DMS53 (cell line): Measurements from ENCODE around the gene PTPRM.
A peak's percentile ranks its signal among the peaks of the same experiment; 100 is the strongest.
"Not testable (repeated sequence)": the region's sequence is repeated elsewhere in the genome, so short reads cannot be mapped to it uniquely, and the experiment has no call there.

ENCODE experiments used
- DNase-seq: peaks from one replicate; lab custom pipeline; 2025; lab: John Stamatoyannopoulos, UW

The PTPRM gene

GRCh38 chr18:8428951-8429350 lies 861.8 kb downstream of the PTPRM start:
- DNase-seq: no peak

GRCh38 chr18:8431036-8431435 lies 863.9 kb downstream of the PTPRM start:
- DNase-seq: no peak

- DNase-seq: no peak
Measured at GRCh38 chr18:8433323-8433722, 866.2 kb downstream of the PTPRM start.

- DNase-seq: no peak
Measured at GRCh38 chr18:8433771-8434170, 866.7 kb downstream of the PTPRM start.

GRCh38 chr18:8435376-8435775 lies 868.3 kb downstream of the PTPRM start:
- peak; percentile 30 for DNase-seq

GRCh38 chr18:8439055-8439454 lies 871.9 kb downstream of the PTPRM start:
- no peak for DNase-seq

GRCh38 chr18:8443505-8443904 lies 876.4 kb downstream of the PTPRM start:
- DNase-seq: no peak

GRCh38 chr18:8446936-8447335 lies 879.8 kb downstream of the PTPRM start:
- DNase-seq: not testable (repeated sequence)

GRCh38 chr18:8448130-8448529 lies 881.0 kb downstream of the PTPRM start:
- no peak for DNase-seq

- DNase-seq: peak; percentile 73
Measured at GRCh38 chr18:8450013-8450412, 882.9 kb downstream of the PTPRM start.

GRCh38 chr18:8450898-8451665 lies 884.0 kb downstream of the PTPRM start:
- DNase-seq: no peak

- no peak for DNase-seq
Measured at GRCh38 chr18:8453528-8453927, 886.4 kb downstream of the PTPRM start.

GRCh38 chr18:8454136-8454535 lies 887.0 kb downstream of the PTPRM start:
- DNase-seq: no peak

GRCh38 chr18:8455661-8456614 lies 888.8 kb downstream of the PTPRM start:
- peak; percentile 82 for DNase-seq
